DMS 273 (cell line): ENCODE results near the gene TMEM229A.
A peak's percentile ranks its signal among the peaks of the same experiment; 100 is the strongest.
"Not testable (repeated sequence)": the region's sequence is repeated elsewhere in the genome, so short reads cannot be mapped to it uniquely, and the experiment has no call there.

ENCODE experiments used
- DNase-seq: peaks from one replicate; lab custom pipeline; 2025; ENCODE audit not compliant: unreplicated experiment; lab: John Stamatoyannopoulos, UW

TMEM229A gene

DNA sequence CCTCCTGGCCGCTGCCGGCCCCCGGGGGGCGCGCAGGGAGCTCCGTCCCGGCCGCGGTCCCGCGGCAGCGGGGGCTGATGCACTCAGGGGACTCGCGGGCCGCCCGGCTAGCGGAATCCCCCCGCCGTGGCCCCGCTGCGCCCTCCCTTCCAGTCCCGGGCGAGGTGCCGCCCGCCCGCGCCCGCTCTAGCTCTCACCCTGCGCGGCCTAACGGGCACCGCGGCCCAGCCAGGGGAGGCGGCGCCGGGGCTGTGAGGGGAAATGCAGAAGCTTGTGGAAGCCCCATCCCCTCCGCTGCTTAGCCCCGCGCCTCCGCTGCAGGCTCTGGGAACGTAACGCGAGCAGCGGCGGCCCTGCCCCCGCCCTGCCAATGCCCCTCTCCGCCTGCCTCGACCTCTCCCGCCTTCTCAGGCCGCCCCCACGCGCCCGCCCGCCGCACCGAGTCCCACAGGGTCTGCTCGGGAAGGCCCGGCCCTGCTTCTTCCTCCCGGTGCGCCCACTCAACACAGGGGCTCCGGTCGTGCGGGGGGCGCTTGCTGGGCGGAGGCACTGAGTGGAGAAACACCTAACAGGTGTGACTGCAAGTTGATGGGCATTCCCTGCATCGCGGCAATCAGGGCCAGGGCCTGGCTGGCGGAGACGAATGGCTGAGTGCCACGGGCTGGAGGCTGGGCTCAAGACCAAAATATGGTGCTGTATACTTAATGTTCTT is 384 bp upstream of the TMEM229A start:
- DNase-seq: peak; percentile 56

DNA sequence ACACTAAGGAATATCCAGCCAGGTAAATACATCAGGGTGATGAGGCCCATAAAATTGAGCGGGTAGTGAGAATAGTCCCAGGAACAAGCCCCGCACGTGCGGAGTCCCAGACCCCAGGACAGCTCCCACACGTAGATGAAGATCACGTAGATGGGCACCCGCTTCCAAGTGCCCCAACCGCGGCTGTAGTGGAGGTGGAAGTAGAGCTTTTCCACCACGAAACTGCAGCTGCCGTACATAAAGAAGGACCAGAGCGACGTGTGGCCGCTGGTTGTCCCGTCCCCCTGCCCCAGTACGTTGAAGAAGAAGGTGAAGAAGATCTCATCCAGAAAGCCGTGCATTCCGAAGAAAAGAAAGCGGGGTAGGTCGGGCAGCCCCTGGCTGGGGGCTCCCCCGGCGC is 948 bp downstream of the TMEM229A start:
- peak; percentile 20 for DNase-seq

DNA sequence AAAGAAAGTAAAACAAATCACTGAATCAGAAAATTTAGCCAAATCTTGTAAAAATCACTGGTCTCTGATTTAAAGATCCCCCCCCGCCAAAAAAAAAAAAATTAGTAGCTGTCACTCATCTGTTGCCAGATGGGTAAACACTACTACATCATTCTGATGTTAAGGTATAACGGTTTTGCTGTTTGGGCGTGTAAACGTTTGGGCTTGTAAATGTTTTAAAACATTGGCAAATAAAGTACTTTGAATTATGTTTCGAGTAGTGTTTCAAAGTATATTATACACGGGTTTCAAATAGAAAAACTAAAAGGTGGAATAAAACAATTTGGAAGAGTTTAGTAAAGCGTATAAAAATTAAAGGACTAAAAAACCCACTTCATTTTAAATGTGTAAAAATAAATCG is 1.5 kb downstream of the TMEM229A start:
- DNase-seq: no peak

DNA sequence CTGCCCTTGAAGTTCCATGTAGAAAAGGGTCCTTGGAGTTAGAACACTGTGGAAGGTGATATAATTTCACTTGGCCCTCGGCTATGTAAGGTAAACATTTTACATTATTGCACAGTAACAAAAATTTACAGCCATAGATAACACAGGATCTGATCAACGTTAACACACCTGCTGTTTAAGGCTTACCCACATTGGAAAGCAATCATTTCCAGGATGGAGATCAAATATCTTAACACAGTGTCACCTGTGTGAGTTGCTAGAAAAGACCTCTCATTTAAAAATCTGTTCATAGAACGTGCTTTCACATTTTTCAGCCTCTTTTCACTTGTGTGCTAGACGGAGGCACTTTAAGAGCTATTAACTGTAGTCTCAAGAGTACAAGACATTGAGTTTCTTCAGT is 1.9 kb downstream of the TMEM229A start:
- DNase-seq: no peak

DNA sequence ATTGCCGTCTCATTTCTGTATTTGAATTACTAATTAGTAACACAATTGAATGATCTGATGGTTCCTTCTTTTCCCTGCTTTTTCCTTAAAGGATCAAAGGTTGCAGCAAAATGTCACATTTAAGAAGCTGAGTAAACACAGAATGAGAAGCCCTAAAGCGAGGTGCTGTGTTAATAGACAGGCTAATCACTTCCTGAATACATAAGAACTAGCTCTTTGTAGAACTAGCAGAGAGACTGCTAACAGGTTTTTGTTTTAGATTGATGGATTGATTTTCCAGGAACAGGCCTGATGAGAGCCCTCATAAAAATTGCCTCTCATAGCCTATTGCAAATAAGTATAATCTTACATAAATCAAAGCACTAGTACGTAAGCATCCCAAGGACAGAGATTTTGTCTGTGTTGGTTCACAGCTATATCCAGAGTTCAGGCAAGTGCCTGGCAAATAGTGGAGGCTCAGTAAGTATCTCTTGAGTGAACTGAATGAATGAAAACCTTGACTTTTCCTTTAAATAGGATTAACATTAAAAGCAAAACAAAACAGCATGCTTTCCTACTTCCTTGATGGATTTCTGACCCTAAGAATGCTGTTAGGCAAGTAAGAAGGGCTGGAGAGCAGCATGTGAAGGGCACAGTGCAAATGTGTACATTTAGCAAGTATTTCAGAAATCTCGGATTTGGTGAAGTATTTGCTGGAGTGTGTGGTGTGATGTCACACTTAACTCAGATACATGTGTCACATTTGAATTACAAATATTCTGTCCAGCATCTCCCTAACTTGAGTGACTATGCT is 3.3 kb downstream of the TMEM229A start:
- DNase-seq: no peak

GRCh38 chr7:124027236-124027635 is 5.6 kb downstream of the TMEM229A start:
- DNase-seq: no peak

- not testable (repeated sequence) for DNase-seq
Observed at GRCh38 chr7:124024329-124024728, 8.5 kb downstream of the TMEM229A start.

DNA sequence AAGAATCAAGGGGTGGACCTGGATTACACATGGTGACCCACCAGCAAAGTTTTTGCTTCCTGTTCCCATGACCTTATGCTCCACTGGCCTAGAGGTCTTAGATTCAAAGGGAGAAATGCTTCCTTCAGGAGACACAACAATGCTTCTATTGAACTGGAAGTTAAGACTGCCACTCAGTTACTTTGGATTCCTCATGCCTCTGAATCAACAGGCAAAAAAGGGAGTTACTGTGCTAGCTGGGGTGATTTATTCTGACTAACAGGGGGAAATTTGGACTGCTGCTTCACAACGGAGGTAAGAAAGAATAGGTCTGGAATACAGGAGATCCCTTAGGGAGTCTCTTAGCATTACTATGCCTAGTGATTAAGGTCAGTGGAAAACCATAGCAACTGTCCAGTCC is 10.3 kb downstream of the TMEM229A start:
- no peak for DNase-seq

DNA sequence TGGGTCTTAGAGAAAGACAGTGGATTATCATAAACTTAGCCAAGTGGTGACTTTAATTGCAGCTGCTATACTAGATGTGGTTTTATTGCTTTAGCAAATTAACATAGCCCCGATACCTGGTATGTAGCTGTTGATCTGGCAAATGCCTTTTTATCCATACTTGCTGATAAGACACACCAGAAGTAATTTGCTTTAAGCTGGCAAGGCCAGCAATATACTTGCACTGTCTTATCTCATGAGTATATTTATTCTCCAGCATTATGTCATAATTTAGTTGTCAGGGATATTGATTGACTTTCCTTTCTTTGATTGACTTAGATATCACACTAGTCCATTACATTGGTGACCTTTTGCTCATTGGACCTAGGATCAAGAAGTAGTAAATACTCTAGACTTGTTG is 12.8 kb downstream of the TMEM229A start:
- no peak for DNase-seq

DNA sequence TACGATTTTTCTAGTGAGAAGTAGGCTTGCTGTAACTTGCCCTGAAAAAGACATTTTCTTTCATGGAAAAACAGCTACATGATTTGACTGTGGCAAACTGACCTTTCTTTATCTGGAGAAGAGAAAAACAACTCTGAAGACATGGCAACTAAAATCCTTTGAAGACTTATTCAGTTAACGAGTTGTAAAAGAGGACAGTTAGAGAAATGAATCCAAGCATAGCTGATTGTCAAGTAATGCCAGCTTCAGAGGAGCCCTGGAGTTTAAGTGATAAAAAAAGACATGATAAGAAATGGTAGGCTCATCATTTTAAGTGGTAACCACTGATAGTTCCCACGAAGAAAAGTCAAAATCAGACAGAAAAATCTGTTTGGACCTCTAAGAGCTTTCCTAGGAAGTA is 19.6 kb downstream of the TMEM229A start:
- DNase-seq: no peak

DNA sequence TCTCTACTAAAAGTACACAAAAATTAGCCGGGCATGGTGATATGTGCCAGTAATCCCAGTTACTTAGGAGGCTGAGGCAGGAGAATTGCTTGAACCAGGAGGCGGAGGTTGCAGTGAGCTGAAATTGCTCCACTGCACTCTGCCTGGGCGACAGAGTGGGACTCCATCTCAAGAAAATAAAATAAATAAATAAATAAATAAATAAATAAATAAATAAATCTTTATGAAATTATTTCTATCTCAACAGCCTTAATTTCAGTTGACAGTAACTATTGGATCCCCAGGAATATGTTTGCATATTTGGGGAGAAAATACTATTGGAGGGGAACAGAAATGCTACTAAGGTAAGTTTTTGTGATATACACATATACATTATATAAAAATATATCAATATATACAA is 20.0 kb downstream of the TMEM229A start:
- DNase-seq: no peak

DNA sequence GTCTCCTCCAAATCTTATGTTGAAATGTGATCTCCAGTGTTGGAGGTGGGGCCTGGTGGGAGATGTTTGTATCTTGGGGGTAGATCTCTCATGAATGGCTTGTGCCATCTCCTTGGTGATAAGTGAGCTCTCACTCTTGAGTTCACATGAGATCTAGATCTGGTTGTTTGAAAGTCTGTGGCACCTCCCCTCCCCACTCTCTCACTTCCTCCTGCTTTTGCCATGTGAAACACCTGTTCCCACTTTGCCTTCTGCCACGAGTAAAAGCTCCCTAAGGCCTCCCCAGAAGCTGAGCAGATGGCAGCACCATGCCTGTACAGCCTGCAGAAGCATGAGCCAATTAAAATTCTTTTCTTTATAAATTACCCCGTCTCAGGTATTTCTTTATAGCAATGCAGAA is 23.5 kb downstream of the TMEM229A start:
- DNase-seq: peak; percentile 8

DNA sequence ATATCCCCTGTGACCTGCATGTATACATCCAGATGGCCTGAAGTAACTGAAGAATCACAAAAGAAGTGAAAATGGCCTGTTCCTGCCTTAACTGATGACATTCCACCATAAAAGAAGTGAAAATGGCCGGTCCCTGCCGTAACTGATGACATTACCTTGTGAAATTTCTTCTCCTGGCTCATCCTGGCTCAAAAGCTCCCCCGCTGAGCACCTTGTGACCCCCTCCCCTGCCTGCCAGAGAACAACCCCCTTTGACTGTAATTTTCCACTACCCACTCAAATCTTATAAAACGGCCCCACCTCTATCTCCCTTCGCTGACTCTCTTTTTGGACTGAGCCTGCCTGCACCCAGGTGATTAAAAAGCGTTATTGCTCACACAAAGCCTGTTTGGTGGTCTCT is 24.6 kb downstream of the TMEM229A start:
- not testable (repeated sequence) for DNase-seq

DNA sequence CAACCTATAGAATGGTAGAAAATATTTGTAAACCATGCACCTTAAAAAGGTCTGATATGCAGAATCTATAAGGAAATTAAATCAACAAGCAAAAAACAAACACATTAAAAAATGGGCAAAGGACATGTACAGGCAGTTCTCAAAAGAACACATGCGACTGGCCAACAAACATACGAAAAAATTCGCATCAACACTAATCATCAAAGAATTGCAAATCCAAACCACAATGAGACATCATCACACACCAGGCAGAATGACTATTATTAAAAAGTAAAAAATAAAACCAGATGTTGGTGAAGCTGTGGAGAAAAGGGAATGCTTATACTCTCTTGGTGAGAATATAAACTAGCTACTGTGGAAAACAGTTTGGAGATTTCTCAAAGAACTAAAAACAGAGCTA is 33.2 kb downstream of the TMEM229A start:
- no peak for DNase-seq

DNA sequence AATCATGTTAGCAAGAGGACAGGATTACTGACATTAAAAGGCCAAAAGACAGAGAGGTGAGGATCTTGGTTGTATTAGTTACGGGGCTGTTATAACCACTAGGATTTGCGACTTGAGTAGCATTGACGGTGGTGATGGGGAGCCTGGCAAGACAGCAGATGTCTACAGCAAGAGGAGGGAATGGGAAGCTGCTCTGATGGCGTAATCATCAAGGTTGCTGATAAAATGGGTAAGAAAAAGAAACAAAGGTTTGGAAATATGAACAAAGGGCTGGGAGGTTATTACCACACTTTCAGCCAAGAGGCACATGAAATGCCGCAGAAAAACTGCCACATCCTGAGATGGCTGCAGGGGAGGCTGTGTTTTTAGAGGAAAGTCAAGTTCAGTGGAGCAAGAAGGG is 33.9 kb downstream of the TMEM229A start:
- DNase-seq: no peak

GRCh38 chr7:123996327-123996625 is 36.6 kb downstream of the TMEM229A start:
- no peak for DNase-seq

DNA sequence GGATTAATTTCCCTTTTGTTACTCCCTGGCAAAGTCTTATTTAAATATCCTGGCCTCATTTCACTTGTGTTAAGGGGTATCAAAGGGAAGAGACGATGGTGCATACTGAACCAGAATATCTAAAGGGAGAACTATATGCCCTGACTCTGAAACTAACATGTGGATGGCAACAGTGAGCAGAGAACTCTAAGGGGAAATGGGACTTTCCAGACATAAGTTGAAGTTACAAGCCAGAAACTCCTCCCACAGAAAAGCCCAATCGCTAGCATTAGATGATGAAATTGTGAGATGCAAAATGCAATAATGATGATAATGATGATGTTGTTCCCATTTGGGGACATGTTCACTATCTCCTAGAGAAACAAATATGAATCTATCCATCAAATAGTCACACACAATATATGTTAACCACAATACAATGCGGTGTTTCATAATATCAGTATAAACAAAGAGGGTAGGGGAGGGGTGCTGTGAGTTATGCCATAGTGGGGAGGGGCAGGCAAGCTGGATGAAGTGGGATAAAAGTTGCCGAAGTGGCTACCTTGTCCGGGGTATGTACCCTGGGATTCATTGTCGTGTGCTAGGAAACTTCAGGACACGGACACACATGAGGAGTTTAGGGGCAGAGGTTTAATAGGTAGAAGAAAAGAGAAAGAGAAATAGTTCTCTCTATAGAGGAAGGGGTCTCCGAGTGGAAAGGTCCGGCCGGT is 37.1 kb downstream of the TMEM229A start:
- no peak for DNase-seq

- DNase-seq: no peak
Observed at GRCh38 chr7:123994449-123994848, 38.4 kb downstream of the TMEM229A start.

- no peak for DNase-seq
Observed at GRCh38 chr7:123993996-123994395, 38.9 kb downstream of the TMEM229A start.

- DNase-seq: no peak
Observed at GRCh38 chr7:123992913-123993518, 39.9 kb downstream of the TMEM229A start.

- DNase-seq: no peak
Observed at GRCh38 chr7:123987445-123987844, 45.4 kb downstream of the TMEM229A start.
